Measurements from ENCODE around the gene ANKRD63.

DNA sequence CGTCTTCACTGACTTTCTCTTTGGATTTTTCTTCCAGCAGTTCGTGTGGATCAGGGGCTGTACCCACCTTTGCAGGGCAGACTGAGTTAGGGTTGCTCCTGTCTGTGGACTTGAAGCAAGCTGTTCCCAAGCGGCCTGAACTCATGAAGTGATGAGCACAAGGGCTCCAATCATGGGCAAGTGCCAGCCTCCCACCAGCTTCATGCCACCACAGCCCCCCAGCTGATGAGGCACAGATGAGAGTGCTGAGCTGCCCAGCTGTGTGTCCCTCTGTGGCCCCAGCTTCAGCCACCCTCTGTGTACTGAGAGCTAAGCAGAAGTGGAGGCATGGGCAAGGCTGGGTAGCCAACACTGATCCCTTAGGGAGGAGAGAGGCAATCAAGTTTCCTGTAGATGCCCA, 28.1 kb upstream of the ANKRD63 start:
- TF ChIP-seq, protein P1, sequence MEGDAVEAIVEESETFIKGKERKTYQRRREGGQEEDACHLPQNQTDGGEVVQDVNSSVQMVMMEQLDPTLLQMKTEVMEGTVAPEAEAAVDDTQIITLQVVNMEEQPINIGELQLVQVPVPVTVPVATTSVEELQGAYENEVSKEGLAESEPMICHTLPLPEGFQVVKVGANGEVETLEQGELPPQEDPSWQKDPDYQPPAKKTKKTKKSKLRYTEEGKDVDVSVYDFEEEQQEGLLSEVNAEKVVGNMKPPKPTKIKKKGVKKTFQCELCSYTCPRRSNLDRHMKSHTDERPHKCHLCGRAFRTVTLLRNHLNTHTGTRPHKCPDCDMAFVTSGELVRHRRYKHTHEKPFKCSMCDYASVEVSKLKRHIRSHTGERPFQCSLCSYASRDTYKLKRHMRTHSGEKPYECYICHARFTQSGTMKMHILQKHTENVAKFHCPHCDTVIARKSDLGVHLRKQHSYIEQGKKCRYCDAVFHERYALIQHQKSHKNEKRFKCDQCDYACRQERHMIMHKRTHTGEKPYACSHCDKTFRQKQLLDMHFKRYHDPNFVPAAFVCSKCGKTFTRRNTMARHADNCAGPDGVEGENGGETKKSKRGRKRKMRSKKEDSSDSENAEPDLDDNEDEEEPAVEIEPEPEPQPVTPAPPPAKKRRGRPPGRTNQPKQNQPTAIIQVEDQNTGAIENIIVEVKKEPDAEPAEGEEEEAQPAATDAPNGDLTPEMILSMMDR (IDR thresholded peaks at IDR 0.05), result no peak
- no peak for TF ChIP-seq EZH2 (IDR thresholded peaks at IDR 0.05; ENCODE audit: borderline replicate concordance, insufficient read depth, low read depth, low read length, poor library complexity, severe bottlenecking)

Data from B cell (primary cell).